GM12878 (cell line): ENCODE results near the gene PTPN14. TPM values are rescaled to one million over a fixed set of nuclear protein-coding genes. Genes with fewer than 3 reads are reported as not detected.

Experiments used
- ATAC-seq: fragments of 200-7000 bp; cut with Tn5 transposase; 3 replicates; pipeline ENCODE4 v1.9.1; 2020; ENCODE audit warnings: mild to moderate bottlenecking, moderate library complexity
- BruUV-seq: library from RNA; stranded (reverse); fragments of 400-500 nt; replicated peaks from 2 replicates; lab custom pipeline; 2021; lab: Mats Ljungman, UMichigan
- CTCF ChIA-PET: fragments of 300-600 bp; sonication (Branson Sonifier 250); formaldehyde crosslinking; extraction: SDS; loops from one replicate; lab custom pipeline; 2021; ENCODE audit warnings: inconsistent platforms; lab: Yijun Ruan, JAX
- POLR2A ChIA-PET: fragments of 350-600 bp; formaldehyde crosslinking; extraction: SDS; loops from one replicate; lab custom pipeline; 2021; ENCODE audit warnings: inconsistent platforms; lab: Charles Lee
- RAD21 ChIA-PET: fragments of 300-600 bp; sonication (Branson Sonifier 250); formaldehyde crosslinking; loops from one replicate; lab custom pipeline; 2023; ENCODE audit warnings: antibody characterized with exemption; ENCODE audit not compliant: unreplicated experiment; lab: Charles Lee
- SMC1A ChIA-PET: fragments of 300-600 bp; sonication (Branson Sonifier 250); formaldehyde crosslinking; loops from one replicate; lab custom pipeline; 2023; ENCODE audit not compliant: unreplicated experiment, uncharacterized antibody; lab: Charles Lee
- DNase-seq: peaks from one replicate; pipeline ENCODE4 v3.0.0-alpha.2; 2011; ENCODE audit warnings: low read depth, low spot score
- FAIRE-seq: peaks from 3 replicates; lab custom pipeline; 2011; peaks lifted over from hg19 to GRCh38; lab: Jason Lieb, UNC
- H2AFZ ChIP-seq: 2 replicates; pipeline ENCODE4 v1.6.0; 2011; ENCODE audit warnings: low read depth, low read length, control low read depth; ENCODE audit not compliant: control insufficient read depth
- H3K27ac ChIP-seq: 2 replicates; pipeline ENCODE4 v1.5.1; 2011; ENCODE audit warnings: control low read depth; ENCODE audit not compliant: control insufficient read depth, insufficient read depth
- H3K27me3 ChIP-seq, 2 experiments: replicated peaks in 1 of 2; 2 replicates each; pipeline versions ENCODE4 v1.6.0 to v1.6.1; 2011; ENCODE audit warnings: low read length in 1 of 2; ENCODE audit not compliant: control insufficient read depth in 2 of 2, insufficient read depth in 2 of 2
- H3K36me3 ChIP-seq, 2 experiments: 2 replicates each; pipeline ENCODE4 v1.5.1; 2011; ENCODE audit warnings: low read length in 1 of 2; ENCODE audit not compliant: control insufficient read depth in 2 of 2, insufficient read depth in 2 of 2
- H3K4me1 ChIP-seq: 2 replicates; pipeline ENCODE4 v1.6.1; 2011; ENCODE audit warnings: mild to moderate bottlenecking, low read length, moderate library complexity, mixed read lengths; ENCODE audit not compliant: control insufficient read depth, insufficient read depth
- H3K4me2 ChIP-seq: 2 replicates; pipeline ENCODE4 v1.6.0; 2011; ENCODE audit warnings: control low read depth; ENCODE audit not compliant: control insufficient read depth, insufficient read depth
- H3K4me3 ChIP-seq: fragments of 200-600 bp; sonication (generic); 2 replicates; pipeline ENCODE4 v1.5.1; 2016
- H3K79me2 ChIP-seq: 2 replicates; pipeline ENCODE4 v1.6.0; 2011; ENCODE audit warnings: low read length; ENCODE audit not compliant: control insufficient read depth, insufficient read depth
- H3K9ac ChIP-seq: 2 replicates; pipeline ENCODE4 v1.8.0; 2011; ENCODE audit warnings: low read length, control low read depth, mixed read lengths; ENCODE audit not compliant: control insufficient read depth, insufficient read depth
- H3K9me3 ChIP-seq: replicated peaks from 3 replicates; pipeline ENCODE4 v1.5.1; 2011; ENCODE audit warnings: mild to moderate bottlenecking, low read length; ENCODE audit not compliant: control insufficient read depth, insufficient read depth
- H4K20me1 ChIP-seq: 2 replicates; pipeline ENCODE4 v1.6.0; 2011; ENCODE audit not compliant: control insufficient read depth, insufficient read depth
- BHLHE40 ChIP-seq, 2 experiments: fragments of 450-650 bp in 1 of 2; IDR thresholded peaks; 2 replicates each; pipeline ENCODE4 v1.6.1; 2011 to 2017; ENCODE audit warnings: low read depth in 2 of 2, borderline replicate concordance in 1 of 2, improper control_type of control experiment in 1 of 2, low read length in 1 of 2, mild to moderate bottlenecking in 1 of 2
- CHD4 ChIP-seq: fragments of 200-600 bp; sonication (generic); IDR thresholded peaks from 2 replicates; pipeline ENCODE4 v1.6.1; 2016; ENCODE audit warnings: mild to moderate bottlenecking
- CREB1 ChIP-seq: IDR thresholded peaks from 2 replicates; pipeline ENCODE4 v1.6.1; 2012; ENCODE audit warnings: low read depth, mild to moderate bottlenecking, inconsistent platforms
- FOS ChIP-seq: IDR thresholded peaks from 3 replicates; pipeline ENCODE4 v1.6.1; 2011; ENCODE audit warnings: borderline replicate concordance; ENCODE audit not compliant: insufficient read length; ENCODE audit errors: extremely low read depth
- GATAD2B ChIP-seq: fragments of 450-650 bp; conservative IDR thresholded peaks from 2 replicates; pipeline ENCODE4 v1.6.1; 2017; ENCODE audit warnings: low read depth, mild to moderate bottlenecking, moderate library complexity
- HCFC1 ChIP-seq: fragments of 150-350 bp; IDR thresholded peaks from 2 replicates; pipeline ENCODE4 v1.6.1; 2014; ENCODE audit warnings: low read length
- JUND ChIP-seq: IDR thresholded peaks from 2 replicates; pipeline ENCODE4 v1.6.1; 2012; ENCODE audit warnings: low read depth, mild to moderate bottlenecking, low read length, improper control_type of control experiment, moderate library complexity
- MTA3 ChIP-seq: IDR thresholded peaks from 2 replicates; pipeline ENCODE4 v1.6.1; 2012; ENCODE audit warnings: low read length, inconsistent platforms, borderline replicate concordance
- NBN ChIP-seq: fragments of 450-650 bp; IDR thresholded peaks from 2 replicates; pipeline ENCODE4 v1.6.1; 2016
- NR2F1 ChIP-seq: fragments of 450-650 bp; conservative IDR thresholded peaks from 2 replicates; pipeline ENCODE4 v1.6.1; 2017; ENCODE audit warnings: mild to moderate bottlenecking
- RBBP5 ChIP-seq: fragments of 200-600 bp; sonication (generic); conservative IDR thresholded peaks from 2 replicates; pipeline ENCODE4 v1.6.1; 2016
- RCOR1 ChIP-seq: conservative IDR thresholded peaks from 2 replicates; pipeline ENCODE4 v1.6.1; 2012; ENCODE audit warnings: low read depth, low read length, improper control_type of control experiment
- RELB ChIP-seq: fragments of 450-650 bp; IDR thresholded peaks from 2 replicates; pipeline ENCODE4 v1.6.1; 2017; ENCODE audit warnings: low read depth, mild to moderate bottlenecking, moderate library complexity
- SUZ12 ChIP-seq: fragments of 200-600 bp; sonication (generic); IDR thresholded peaks from one replicate; pipeline ENCODE4 v1.6.1; 2018; ENCODE audit warnings: antibody characterized with exemption, mild to moderate bottlenecking; ENCODE audit not compliant: unreplicated experiment
- ZNF274 ChIP-seq: IDR thresholded peaks from one replicate; pipeline ENCODE4 v1.8.0; 2011; ENCODE audit not compliant: insufficient read length, insufficient read depth
- WGBS: methylation state at CpG from one replicate; pipeline ENCODE4 v1.1.6; 2016; ENCODE audit warnings: low lambda C conversion rate; ENCODE audit not compliant: insufficient replicate concordance, insufficient coverage; ENCODE audit errors: missing lambda C conversion rate; 5-methylcytosine and 5-hydroxymethylcytosine counted together
- in situ Hi-C: fragments of 300-500 bp; cut with MboI; formaldehyde crosslinking; loops from 9 replicates; pipeline ENCODE4 v1.14.3; 2018; ENCODE audit warnings: mixed read lengths
- intact Hi-C: fragments of 100-400 bp; cut with micrococcal nuclease; formaldehyde crosslinking; loops from one replicate; pipeline ENCODE4 v1.14.2; 2022; ENCODE audit not compliant: unreplicated experiment
- polyA plus RNA-seq, 11 experiments: library from polyadenylated mRNA; depleted of rRNA in 4 of 11; unstranded in 6 of 11; stranded (reverse) in 5 of 11; fragments of >200 nt; fragmentation: Nextera tagmentation in 4 of 11; fragmentation: Illumina TruSeq in 1 of 11; extraction: Ambion mirVana in 4 of 11; extraction: Trizol in 1 of 11; gene quantifications; 1 replicate in 1 of 11; 2 replicates in 10 of 11; pipeline versions ENCODE4 v1.2.1 to v1.2.3, GENCODE V29; 2011 to 2016; ENCODE audit warnings: inconsistent platforms in 2 of 11, missing spikeins in 2 of 11, low read depth in 1 of 11
- total RNA-seq, 4 experiments: library from RNA; depleted of rRNA in 3 of 4; stranded (reverse); fragments of >200 nt in 3 of 4; fragmentation: Illumina TruSeq in 1 of 4; extraction: Trizol in 1 of 4; gene quantifications; 2 replicates each; pipeline versions ENCODE4 v1.2.1 to v1.2.3, GENCODE V29; 2013 to 2021

The PTPN14 gene
- total and polyA plus RNA-seq, 10 of the 15 experiments (the other 5 are each of a cell fraction or from before 2014, with no cell fraction given), result 0.05 to 5.1 (median 0.44) TPM

GRCh38 chr1:214352838-214353237, 198.6 kb downstream of the PTPN14 start:
- H3K9me3 ChIP-seq, result no peaks in the 10 kb centered on the region
- peaks cover 0 to 2% of the 10 kb centered on the region in 2 experiments; a peak in 1 of 4 replicates for H3K27me3 ChIP-seq
- no peaks in the 10 kb centered on the region for H3K4me1 ChIP-seq
- WGBS, result 16% methylated on average over 4 of the region's 4 CpGs
- no peak overlapping the region for H3K27ac ChIP-seq
- BruUV-seq, result no TSS peak
- ATAC-seq (no peak), DNase-seq (no peak), FAIRE-seq (no peak)
- H3K36me3 ChIP-seq, result no peaks in the 10 kb centered on the region
- no peaks in the 10 kb centered on the region for H3K79me2 ChIP-seq
- intact Hi-C loops (no loop called here), in situ Hi-C loops (no loop called here)
- no peak overlapping the region for H3K4me3 ChIP-seq
- ChIA-PET RAD21 (interaction anchor here (1.6 kb wide), 1 partner anchor 19 kb away, joined by 3 read pairs; no protein-coding TSS in a partner anchor), CTCF (interaction anchor here (0.6 to 1.6 kb wide), 4 partner anchors 21 to 273 kb away, joined by 3 to 10 read pairs (median 4); no protein-coding TSS in a partner anchor), SMC1A (no interaction called here), POLR2A (no interaction called here)
- H3K4me2 ChIP-seq, result no peak overlapping the region
- H4K20me1 ChIP-seq, result no peaks in the 10 kb centered on the region
- TF ChIP-seq NR2F1, result no peak
- no peak for TF ChIP-seq BHLHE40 (IDR thresholded peaks at IDR 0.05; ENCODE audit: borderline replicate concordance in 1 of 2, low read depth in 2 of 2, low read length in 1 of 2)
- TF ChIP-seq HCFC1, result no peak
- H3K9ac ChIP-seq, result no peak overlapping the region
- no peak overlapping the region for H2AFZ ChIP-seq

GRCh38 chr1:214351551-214352277, 199.7 kb downstream of the PTPN14 start:
- Histone ChIP-seq H3K27ac (no peak overlapping the region), H3K4me2 (no peak overlapping the region), H2AFZ (no peak overlapping the region), H3K79me2 (no peaks in the 10 kb centered on the region), H3K4me1 (no peaks in the 10 kb centered on the region), H3K4me3 (no peak overlapping the region), H3K36me3 (no peaks in the 10 kb centered on the region), H3K9me3 (no peaks in the 10 kb centered on the region), H3K9ac (no peak overlapping the region), H4K20me1 (no peaks in the 10 kb centered on the region), H3K27me3 (peaks cover 0 to 2% of the 10 kb centered on the region in 2 experiments; a peak in 1 of 4 replicates)
- ATAC-seq, result no peak
- in situ Hi-C loops (no loop called here), intact Hi-C loops (no loop called here)
- ChIA-PET CTCF (interaction anchor here (0.9 to 1.6 kb wide), 4 partner anchors 20 to 234 kb away, joined by 3 to 10 read pairs (median 4); no protein-coding TSS in a partner anchor), POLR2A (no interaction called here), SMC1A (no interaction called here), RAD21 (interaction anchor here (1.0 kb wide), 1 partner anchor 90 kb away, joined by 3 read pairs; no protein-coding TSS in a partner anchor)
- no peak for DNase-seq
- WGBS, result 27% methylated on average over 2 of the region's 2 CpGs
- FAIRE-seq, result no peak
- BruUV-seq, result no TSS peak
- TF ChIP-seq NR2F1 (no peak), MTA3 (no peak), SUZ12 (no peak), NBN (no peak), CREB1 (no peak), FOS (no peak), RELB (no peak), RCOR1 (no peak), RBBP5 (no peak), CHD4 (no peak), ZNF274 (no peak), GATAD2B (no peak), JUND (no peak)
